ENCODE measurements around the gene CXCR1. TPM values are rescaled to one million over a fixed set of nuclear protein-coding genes. Genes with fewer than 3 reads are reported as not detected.

The CXCR1 gene
- polyA plus RNA-seq (2012; ENCODE audit: insufficient read length, low read depth) = not detected

- TF ChIP-seq POLR2AphosphoS5 (IDR thresholded peaks at IDR 0.05; ENCODE audit: low read depth, low read length) (no peak), FOXP2 (optimal IDR thresholded peaks at IDR 0.05; ENCODE audit: borderline replicate concordance, extremely low read depth, extremely low read length, insufficient read depth) (no peak), TAF1 (IDR thresholded peaks at IDR 0.05; ENCODE audit: borderline replicate concordance, insufficient read depth, low read length) (no peak), SIN3A (IDR thresholded peaks at IDR 0.05; ENCODE audit: borderline replicate concordance, insufficient read depth, low read length) (no peak), REST (IDR thresholded peaks at IDR 0.05; ENCODE audit: insufficient read depth in 1 of 2, low read depth in 2 of 2, low read length in 2 of 2) (no peak)
Observed at GRCh38 chr2:218166791-218167190, at the start of gene CXCR1. TSS of gene CXCR1 (minus strand) at chr2:218166962. CDS start at chr2:218165211, 1,751 bp downstream.

- TF ChIP-seq FOXP2 (optimal IDR thresholded peaks at IDR 0.05; ENCODE audit: borderline replicate concordance, extremely low read depth, extremely low read length, insufficient read depth) (no peak), TAF1 (IDR thresholded peaks at IDR 0.05; ENCODE audit: borderline replicate concordance, insufficient read depth, low read length) (no peak), POLR2AphosphoS5 (IDR thresholded peaks at IDR 0.05; ENCODE audit: low read depth, low read length) (no peak), REST (IDR thresholded peaks at IDR 0.05; ENCODE audit: insufficient read depth in 1 of 2, low read depth in 2 of 2, low read length in 2 of 2) (no peak), SIN3A (IDR thresholded peaks at IDR 0.05; ENCODE audit: borderline replicate concordance, insufficient read depth, low read length) (no peak)
Observed at GRCh38 chr2:218216336-218216673, 49.5 kb upstream of the CXCR1 start.

- TF ChIP-seq POLR2AphosphoS5 (IDR thresholded peaks at IDR 0.05; ENCODE audit: low read depth, low read length) (no peak), FOXP2 (optimal IDR thresholded peaks at IDR 0.05; ENCODE audit: borderline replicate concordance, extremely low read depth, extremely low read length, insufficient read depth) (no peak), SIN3A (IDR thresholded peaks at IDR 0.05; ENCODE audit: borderline replicate concordance, insufficient read depth, low read length) (no peak), REST (IDR thresholded peaks at IDR 0.05; ENCODE audit: insufficient read depth in 1 of 2, low read depth in 2 of 2, low read length in 2 of 2) (no peak), TAF1 (IDR thresholded peaks at IDR 0.05; ENCODE audit: borderline replicate concordance, insufficient read depth, low read length) (no peak)
Observed at GRCh38 chr2:218214116-218214515, 47.4 kb upstream of the CXCR1 start.

GRCh38 chr2:218209078-218209477, 42.3 kb upstream of the CXCR1 start:
- TF ChIP-seq SIN3A (IDR thresholded peaks at IDR 0.05; ENCODE audit: borderline replicate concordance, insufficient read depth, low read length) (no peak), REST (IDR thresholded peaks at IDR 0.05; ENCODE audit: insufficient read depth in 1 of 2, low read depth in 2 of 2, low read length in 2 of 2) (no peak), POLR2AphosphoS5 (IDR thresholded peaks at IDR 0.05; ENCODE audit: low read depth, low read length) (no peak), FOXP2 (optimal IDR thresholded peaks at IDR 0.05; ENCODE audit: borderline replicate concordance, extremely low read depth, extremely low read length, insufficient read depth) (no peak), TAF1 (IDR thresholded peaks at IDR 0.05; ENCODE audit: borderline replicate concordance, insufficient read depth, low read length) (no peak)

GRCh38 chr2:218202266-218202665, 35.5 kb upstream of the CXCR1 start:
- TF ChIP-seq TAF1 (IDR thresholded peaks at IDR 0.05; ENCODE audit: borderline replicate concordance, insufficient read depth, low read length) (no peak), FOXP2 (optimal IDR thresholded peaks at IDR 0.05; ENCODE audit: borderline replicate concordance, extremely low read depth, extremely low read length, insufficient read depth) (no peak), REST (IDR thresholded peaks at IDR 0.05; ENCODE audit: insufficient read depth in 1 of 2, low read depth in 2 of 2, low read length in 2 of 2) (no peak), SIN3A (IDR thresholded peaks at IDR 0.05; ENCODE audit: borderline replicate concordance, insufficient read depth, low read length) (no peak), POLR2AphosphoS5 (IDR thresholded peaks at IDR 0.05; ENCODE audit: low read depth, low read length) (no peak)

Data from PFSK-1 (cell line).